IMR-90 (cell line): Measurements from ENCODE around the gene SMAD2. TPM values are rescaled to one million over a fixed set of nuclear protein-coding genes. Genes with fewer than 3 reads are reported as not detected.

Source experiments
- ATAC-seq: fragments of 200-7000 bp; cut with Tn5 transposase; 2 replicates; pipeline ENCODE4 v1.9.1; 2020; ENCODE audit warnings: low read depth, mild to moderate bottlenecking, moderate library complexity
- BruUV-seq: library from RNA; stranded (reverse); fragments of 400-500 nt; replicated peaks from 2 replicates; lab custom pipeline; 2021; lab: Mats Ljungman, UMichigan
- CTCF ChIA-PET: fragments of 300-600 bp; formaldehyde crosslinking; extraction: SDS; loops from one replicate; lab custom pipeline; 2021; ENCODE audit warnings: antibody characterized with exemption; lab: Yijun Ruan, JAX
- POLR2A ChIA-PET: fragments of 300-600 bp; sonication (Branson Sonifier 250); formaldehyde crosslinking; loops from one replicate; lab custom pipeline; 2022; ENCODE audit warnings: antibody characterized with exemption; ENCODE audit not compliant: unreplicated experiment; lab: Charles Lee
- DNase-seq: peaks from one replicate; pipeline ENCODE4 v3.0.0; 2013
- H2AFZ ChIP-seq: replicated peaks from 2 replicates; pipeline ENCODE3; 2013; ENCODE audit warnings: low read length, mild to moderate bottlenecking; ENCODE audit not compliant: poor library complexity
- H2AK5ac ChIP-seq: 2 replicates; pipeline ENCODE4 v1.6.1; 2013; ENCODE audit warnings: low read depth, low read length, inconsistent platforms
- H2AK9ac ChIP-seq: replicated peaks from 2 replicates; pipeline ENCODE3; 2013; ENCODE audit warnings: mild to moderate bottlenecking, low read depth, low read length, moderate library complexity; ENCODE audit not compliant: poor library complexity
- H2BK120ac ChIP-seq: 2 replicates; pipeline ENCODE4 v1.6.1; 2013; ENCODE audit warnings: low read depth, low read length, inconsistent platforms
- H2BK15ac ChIP-seq: 3 replicates; pipeline ENCODE4 v1.6.1; 2013; ENCODE audit warnings: low read depth, low read length, inconsistent platforms
- H2BK20ac ChIP-seq: 2 replicates; pipeline ENCODE4 v1.6.1; 2013; ENCODE audit warnings: low read depth, mild to moderate bottlenecking, inconsistent platforms, low read length, moderate library complexity
- H2BK5ac ChIP-seq: 2 replicates; pipeline ENCODE4 v1.6.1; 2013; ENCODE audit warnings: mild to moderate bottlenecking, low read depth, low read length, inconsistent platforms; ENCODE audit not compliant: poor library complexity, severe bottlenecking
- H3K14ac ChIP-seq: replicated peaks from 2 replicates; pipeline ENCODE4 v1.6.1; 2013; ENCODE audit warnings: low read depth, low read length, inconsistent platforms
- H3K18ac ChIP-seq: 2 replicates; pipeline ENCODE4 v1.6.1; 2013; ENCODE audit warnings: low read depth, low read length, control low read depth
- H3K23ac ChIP-seq: 2 replicates; pipeline ENCODE4 v1.6.1; 2013; ENCODE audit warnings: low read depth, low read length, inconsistent platforms
- H3K27ac ChIP-seq: 2 replicates; pipeline ENCODE4 v1.5.1; 2013; ENCODE audit warnings: mild to moderate bottlenecking, control low read depth, low read length; ENCODE audit not compliant: insufficient read depth
- H3K27me3 ChIP-seq: 2 replicates; pipeline ENCODE4 v1.6.1; 2013; ENCODE audit warnings: low read length; ENCODE audit not compliant: control insufficient read depth, insufficient read depth
- H3K36me3 ChIP-seq: 2 replicates; pipeline ENCODE4 v1.6.1; 2013; ENCODE audit warnings: low read length, mixed read lengths; ENCODE audit not compliant: control insufficient read depth, insufficient read depth
- H3K4ac ChIP-seq: 2 replicates; pipeline ENCODE4 v1.6.1; 2013; ENCODE audit warnings: low read depth, low read length, inconsistent platforms
- H3K4me1 ChIP-seq: 2 replicates; pipeline ENCODE4 v1.6.1; 2013; ENCODE audit warnings: low read length, mixed read lengths; ENCODE audit not compliant: control insufficient read depth, insufficient read depth
- H3K4me2 ChIP-seq: 2 replicates; pipeline ENCODE4 v1.6.1; 2013; ENCODE audit warnings: low read depth, mild to moderate bottlenecking, control low read depth, low read length, moderate library complexity
- H3K4me3 ChIP-seq: 2 replicates; pipeline ENCODE4 v1.5.1; 2013; ENCODE audit warnings: low read depth, mild to moderate bottlenecking, control low read depth, low read length, moderate library complexity; ENCODE audit not compliant: insufficient read depth
- H3K56ac ChIP-seq: 2 replicates; pipeline ENCODE4 v1.6.1; 2013; ENCODE audit warnings: low read length, inconsistent platforms; ENCODE audit not compliant: insufficient read depth; ENCODE audit errors: extremely low read depth
- H3K79me1 ChIP-seq, 2 experiments: 2 replicates each; pipeline ENCODE4 v1.6.1; 2013; ENCODE audit warnings: low read length in 2 of 2, inconsistent platforms in 1 of 2, low read depth in 1 of 2
- H3K9ac ChIP-seq: 2 replicates; pipeline ENCODE4 v1.6.1; 2013; ENCODE audit warnings: low read depth, low read length, control low read depth
- H3K9me1 ChIP-seq: 2 replicates; pipeline ENCODE4 v1.6.1; 2013; ENCODE audit warnings: low read length, inconsistent platforms; ENCODE audit not compliant: insufficient read depth
- H3K9me3 ChIP-seq: 2 replicates; pipeline ENCODE4 v1.6.1; 2013; ENCODE audit warnings: low read length; ENCODE audit not compliant: control insufficient read depth, insufficient read depth
- H4K20me1 ChIP-seq: 2 replicates; pipeline ENCODE4 v1.6.1; 2013; ENCODE audit warnings: low read length, inconsistent platforms; ENCODE audit not compliant: insufficient read depth
- H4K5ac ChIP-seq: 2 replicates; pipeline ENCODE4 v1.6.1; 2013; ENCODE audit warnings: mild to moderate bottlenecking, low read depth, low read length, control low read depth
- H4K8ac ChIP-seq, 2 experiments: 2 replicates each; pipeline ENCODE4 v1.6.1; 2013; ENCODE audit warnings: low read depth in 2 of 2, low read length in 2 of 2, control low read depth in 1 of 2, inconsistent platforms in 1 of 2
- H4K91ac ChIP-seq: 2 replicates; pipeline ENCODE4 v1.6.1; 2013; ENCODE audit warnings: low read depth, low read length, inconsistent platforms; ENCODE audit not compliant: insufficient read depth
- CHD1 ChIP-seq: IDR thresholded peaks from 2 replicates; pipeline ENCODE4 v1.6.1; 2012; ENCODE audit warnings: low read depth, low read length, improper control_type of control experiment
- RCOR1 ChIP-seq: IDR thresholded peaks from 2 replicates; pipeline ENCODE4 v1.6.1; 2012; ENCODE audit warnings: mild to moderate bottlenecking, low read length, improper control_type of control experiment; ENCODE audit not compliant: insufficient replicate concordance
- RFX5 ChIP-seq: IDR thresholded peaks from 2 replicates; pipeline ENCODE4 v1.8.0; 2012; ENCODE audit warnings: low read depth, mild to moderate bottlenecking, low read length, moderate library complexity
- USF2 ChIP-seq: fragments of 150-350 bp; IDR thresholded peaks from 2 replicates; pipeline ENCODE4 v1.6.1; 2017; ENCODE audit warnings: mild to moderate bottlenecking, antibody characterized with exemption, low read length, low read depth
- WGBS, 2 experiments: methylation state at CpG; one replicate each; pipeline versions ENCODE4 v1.1.5 to v1.1.7; 2013; ENCODE audit warnings: missing lambda C conversion rate in 2 of 2; ENCODE audit not compliant: insufficient read length in 1 of 2; ENCODE audit errors: extremely low coverage in 2 of 2; 5-methylcytosine and 5-hydroxymethylcytosine counted together
- dilution Hi-C: fragments of 300-500 bp; cut with HindIII; formaldehyde crosslinking; loops from one replicate; pipeline ENCODE4 v1.14.3; 2018; ENCODE audit warnings: low sequenced_read_pairs; ENCODE audit not compliant: unreplicated experiment
- in situ Hi-C: fragments of 300-500 bp; cut with MboI; formaldehyde crosslinking; loops from 3 replicates; pipeline ENCODE4 v1.14.3; 2019; ENCODE audit warnings: low sequenced_read_pairs, inconsistent platforms, mixed read lengths
- intact Hi-C: fragments of 100-400 bp; cut with micrococcal nuclease; formaldehyde crosslinking; loops from 2 replicates; pipeline ENCODE4 v1.10.0; 2022
- polyA plus RNA-seq, 3 experiments: library from polyadenylated mRNA; depleted of rRNA; stranded (reverse); fragments of >200 nt; gene quantifications; 2 replicates each; pipeline ENCODE4 v1.2.3, GENCODE V29; 2012; ENCODE audit warnings: low replicate concordance in 1 of 3
- total RNA-seq: library from RNA; depleted of rRNA; stranded (reverse); fragments of >200 nt; gene quantifications from 2 replicates; pipeline ENCODE4 v1.2.3, GENCODE V29; 2012
- TF ChIP-seq, protein P1 (sequence below): conservative IDR thresholded peaks from 2 replicates; pipeline ENCODE4 v1.5.1; 2012; ENCODE audit warnings: mild to moderate bottlenecking, low read depth, low read length, improper control_type of control experiment
- TF ChIP-seq, protein P2 (sequence below): fragments of 150-350 bp; IDR thresholded peaks from 2 replicates; pipeline ENCODE4 v1.6.1; 2016; ENCODE audit warnings: low read depth, mild to moderate bottlenecking, low read length, moderate library complexity, borderline replicate concordance

The SMAD2 gene
- total and polyA plus RNA-seq, 2 of the 4 experiments (the other 2 are of a cell fraction) = 41.7 to 171 TPM

- H3K4me1 ChIP-seq = peaks cover 10% of the 10 kb centered on the region
- peaks cover 5% of the 10 kb centered on the region for H3K9me1 ChIP-seq
- H3K9ac ChIP-seq = no peak overlapping the region
- no peak overlapping the region for H2AK5ac ChIP-seq
- ChIA-PET CTCF (no interaction called here), POLR2A (no interaction called here)
- peaks cover 13 to 41% of the 10 kb centered on the region in 2 experiments for H3K79me1 ChIP-seq
- no peak overlapping the region for H3K27ac ChIP-seq
- H2BK120ac ChIP-seq = no peak overlapping the region
- no peak overlapping the region for H2AFZ ChIP-seq
- no peak for ATAC-seq
- no peak overlapping the region for H2AK9ac ChIP-seq
- H3K36me3 ChIP-seq = peaks cover 4% of the 10 kb centered on the region; the same call in 1 of the 2 replicates
- H2BK5ac ChIP-seq = no peak overlapping the region
- H3K23ac ChIP-seq = no peak overlapping the region
- intact Hi-C loops (no loop called here), dilution Hi-C loops (no loop called here), in situ Hi-C loops (no loop called here)
- TF ChIP-seq CHD1 = no peak
- TF ChIP-seq USF2 = no peak
- TF ChIP-seq RFX5 = no peak
- TF ChIP-seq, protein P1, sequence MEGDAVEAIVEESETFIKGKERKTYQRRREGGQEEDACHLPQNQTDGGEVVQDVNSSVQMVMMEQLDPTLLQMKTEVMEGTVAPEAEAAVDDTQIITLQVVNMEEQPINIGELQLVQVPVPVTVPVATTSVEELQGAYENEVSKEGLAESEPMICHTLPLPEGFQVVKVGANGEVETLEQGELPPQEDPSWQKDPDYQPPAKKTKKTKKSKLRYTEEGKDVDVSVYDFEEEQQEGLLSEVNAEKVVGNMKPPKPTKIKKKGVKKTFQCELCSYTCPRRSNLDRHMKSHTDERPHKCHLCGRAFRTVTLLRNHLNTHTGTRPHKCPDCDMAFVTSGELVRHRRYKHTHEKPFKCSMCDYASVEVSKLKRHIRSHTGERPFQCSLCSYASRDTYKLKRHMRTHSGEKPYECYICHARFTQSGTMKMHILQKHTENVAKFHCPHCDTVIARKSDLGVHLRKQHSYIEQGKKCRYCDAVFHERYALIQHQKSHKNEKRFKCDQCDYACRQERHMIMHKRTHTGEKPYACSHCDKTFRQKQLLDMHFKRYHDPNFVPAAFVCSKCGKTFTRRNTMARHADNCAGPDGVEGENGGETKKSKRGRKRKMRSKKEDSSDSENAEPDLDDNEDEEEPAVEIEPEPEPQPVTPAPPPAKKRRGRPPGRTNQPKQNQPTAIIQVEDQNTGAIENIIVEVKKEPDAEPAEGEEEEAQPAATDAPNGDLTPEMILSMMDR = no peak
- TF ChIP-seq, protein P2, sequence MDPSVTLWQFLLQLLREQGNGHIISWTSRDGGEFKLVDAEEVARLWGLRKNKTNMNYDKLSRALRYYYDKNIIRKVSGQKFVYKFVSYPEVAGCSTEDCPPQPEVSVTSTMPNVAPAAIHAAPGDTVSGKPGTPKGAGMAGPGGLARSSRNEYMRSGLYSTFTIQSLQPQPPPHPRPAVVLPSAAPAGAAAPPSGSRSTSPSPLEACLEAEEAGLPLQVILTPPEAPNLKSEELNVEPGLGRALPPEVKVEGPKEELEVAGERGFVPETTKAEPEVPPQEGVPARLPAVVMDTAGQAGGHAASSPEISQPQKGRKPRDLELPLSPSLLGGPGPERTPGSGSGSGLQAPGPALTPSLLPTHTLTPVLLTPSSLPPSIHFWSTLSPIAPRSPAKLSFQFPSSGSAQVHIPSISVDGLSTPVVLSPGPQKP = no peak
- no peak for TF ChIP-seq RCOR1
- no peak overlapping the region for H3K4ac ChIP-seq
- H3K9me3 ChIP-seq = no peaks in the 10 kb centered on the region
- no peak overlapping the region for H4K91ac ChIP-seq
- H4K5ac ChIP-seq = no peak overlapping the region
- WGBS, 2 experiments = no CpG with 5 or more reads among the region's 3 CpGs
- no peak overlapping the region for H2BK20ac ChIP-seq
- no peak overlapping the region for H2BK15ac ChIP-seq
- H4K20me1 ChIP-seq = peaks cover 12% of the 10 kb centered on the region
- no peak for DNase-seq
- no TSS peak for BruUV-seq
- no peak overlapping the region for H3K56ac ChIP-seq
- no peaks in the 10 kb centered on the region for H3K27me3 ChIP-seq
- no peak overlapping the region for H3K18ac ChIP-seq
- no peak overlapping the region for H4K8ac ChIP-seq
- H3K4me2 ChIP-seq = no peak overlapping the region
- H3K14ac ChIP-seq = no peak overlapping the region
- no peak overlapping the region for H3K4me3 ChIP-seq
Observed at GRCh38 chr18:47881042-47881441, 49.4 kb downstream of the SMAD2 start.
